IPS-15b (cell line): Measurements from ENCODE around the gene RAPGEF2.

Experiments
- H3K27me3 ChIP-seq: one replicate; pipeline ENCODE4 v1.6.1; 2013; ENCODE audit warnings: low read length; ENCODE audit not compliant: control insufficient read depth, insufficient read depth
- H3K36me3 ChIP-seq: one replicate; pipeline ENCODE4 v1.6.1; 2013; ENCODE audit warnings: low read length; ENCODE audit not compliant: control insufficient read depth, insufficient read depth
- H3K4me1 ChIP-seq: one replicate; pipeline ENCODE4 v1.6.1; 2013; ENCODE audit warnings: mild to moderate bottlenecking, low read length; ENCODE audit not compliant: control insufficient read depth, insufficient read depth
- H3K4me3 ChIP-seq: one replicate; pipeline ENCODE4 v1.5.1; 2013; ENCODE audit warnings: low read depth, low read length
- H3K9ac ChIP-seq: one replicate; pipeline ENCODE4 v1.6.1; 2013; ENCODE audit warnings: low read depth, mild to moderate bottlenecking, low read length
- H3K9me3 ChIP-seq: one replicate; pipeline ENCODE4 v1.6.1; 2013; ENCODE audit warnings: mild to moderate bottlenecking, low read length; ENCODE audit not compliant: control insufficient read depth, insufficient read depth

Gene RAPGEF2

GRCh38 chr4:159317203-159317602 lies 214.3 kb downstream of the RAPGEF2 start:
- no peaks in the 10 kb centered on the region for H3K27me3 ChIP-seq
- no peak overlapping the region for H3K4me3 ChIP-seq
- H3K4me1 ChIP-seq = peaks cover 2% of the 10 kb centered on the region
- H3K9me3 ChIP-seq = no peaks in the 10 kb centered on the region
- no peaks in the 10 kb centered on the region for H3K36me3 ChIP-seq
- no peak overlapping the region for H3K9ac ChIP-seq

DNA sequence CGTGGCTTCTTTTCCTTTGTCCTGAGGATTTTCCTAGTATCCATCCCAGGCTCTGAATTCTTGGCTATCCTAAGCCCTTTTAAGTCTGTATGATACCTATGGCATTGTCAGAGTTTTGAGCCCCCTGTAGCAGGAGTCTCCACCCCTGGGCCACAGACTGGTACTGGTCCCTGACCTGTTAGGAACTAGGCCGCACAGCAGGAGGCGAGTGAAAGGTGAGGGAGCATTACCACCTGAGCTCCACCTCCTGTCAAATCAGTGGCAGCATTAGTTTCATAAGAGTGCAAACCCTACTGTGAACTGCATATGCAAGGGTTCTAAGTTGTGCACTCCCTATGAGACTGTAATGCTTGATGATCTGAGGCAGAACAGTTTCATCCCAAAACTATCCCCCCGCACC lies 216.1 kb downstream of the RAPGEF2 start:
- H3K9ac ChIP-seq = no peak overlapping the region
- H3K4me1 ChIP-seq = peaks cover 2% of the 10 kb centered on the region
- H3K4me3 ChIP-seq = no peak overlapping the region
- no peaks in the 10 kb centered on the region for H3K36me3 ChIP-seq
- no peaks in the 10 kb centered on the region for H3K27me3 ChIP-seq
- H3K9me3 ChIP-seq = no peaks in the 10 kb centered on the region

DNA sequence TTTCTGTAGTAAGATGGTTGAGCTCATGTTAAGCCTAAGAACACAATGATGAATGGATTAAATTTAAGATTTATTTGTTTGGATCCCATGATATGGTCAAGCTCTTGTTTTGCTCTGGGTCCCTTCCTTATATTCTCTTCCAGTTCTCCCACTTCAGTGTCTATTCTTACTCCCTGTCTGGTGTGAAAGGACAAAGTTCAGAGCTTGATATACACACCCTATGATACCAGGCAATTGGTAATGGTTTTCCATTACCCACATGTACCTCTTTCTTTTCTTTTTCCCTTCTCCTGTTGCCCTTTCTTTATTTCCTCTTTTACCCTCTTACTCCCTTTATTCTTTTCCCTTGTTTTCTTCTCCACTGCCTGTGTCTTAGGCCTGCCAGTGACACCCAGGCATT lies 223.6 kb downstream of the RAPGEF2 start:
- H3K36me3 ChIP-seq = no peaks in the 10 kb centered on the region

DNA sequence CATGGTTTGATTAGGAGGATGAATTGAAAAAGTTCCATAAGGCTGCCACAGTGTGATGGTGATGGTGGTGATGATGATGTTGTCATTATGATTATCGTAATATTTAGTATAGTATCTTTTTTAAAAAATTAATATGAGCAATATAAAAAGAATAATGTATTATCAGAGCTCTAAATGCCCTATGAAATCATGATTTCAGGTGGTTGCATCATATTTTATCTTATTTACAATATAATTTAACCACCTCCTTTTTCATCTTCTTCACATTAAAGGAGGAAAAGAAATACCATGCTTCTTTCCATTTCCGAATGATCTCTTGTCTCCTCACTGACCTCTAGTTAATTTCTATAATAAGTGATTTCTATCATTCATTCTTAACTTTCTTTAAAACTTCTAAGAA lies 225.9 kb downstream of the RAPGEF2 start:
- H3K4me3 ChIP-seq = no peak overlapping the region
- H3K36me3 ChIP-seq = no peaks in the 10 kb centered on the region
- no peaks in the 10 kb centered on the region for H3K9me3 ChIP-seq
- H3K4me1 ChIP-seq = no peaks in the 10 kb centered on the region
- H3K27me3 ChIP-seq = no peaks in the 10 kb centered on the region
- H3K9ac ChIP-seq = no peak overlapping the region

More for the DNA sequence above, 223.6 kb downstream of the RAPGEF2 start:
- no peaks in the 10 kb centered on the region for H3K4me1 ChIP-seq
- no peaks in the 10 kb centered on the region for H3K27me3 ChIP-seq
- H3K9ac ChIP-seq = no peak overlapping the region
- no peaks in the 10 kb centered on the region for H3K9me3 ChIP-seq
- no peak overlapping the region for H3K4me3 ChIP-seq

DNA sequence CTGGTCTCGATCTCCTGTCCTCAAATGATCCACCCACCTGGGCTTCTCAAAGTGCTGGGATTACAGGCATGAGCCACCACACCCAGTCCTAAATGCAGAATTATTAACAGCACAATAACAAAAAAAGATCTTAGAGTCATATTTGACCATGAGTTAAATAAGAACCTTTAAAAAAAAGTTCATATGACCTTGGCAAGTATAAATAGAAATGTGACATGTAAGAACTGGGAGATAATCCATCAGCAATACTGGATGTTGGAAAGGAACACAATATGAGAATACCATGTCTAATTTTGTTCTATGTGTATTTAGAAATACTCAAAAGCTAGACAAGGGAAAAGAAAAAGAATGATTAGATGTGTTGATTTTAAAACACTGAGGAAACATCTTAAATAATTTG lies 231.6 kb downstream of the RAPGEF2 start:
- H3K4me3 ChIP-seq = no peak overlapping the region
- H3K36me3 ChIP-seq = no peaks in the 10 kb centered on the region
- H3K9me3 ChIP-seq = no peaks in the 10 kb centered on the region
- H3K9ac ChIP-seq = no peak overlapping the region
- no peaks in the 10 kb centered on the region for H3K27me3 ChIP-seq
- no peaks in the 10 kb centered on the region for H3K4me1 ChIP-seq

DNA sequence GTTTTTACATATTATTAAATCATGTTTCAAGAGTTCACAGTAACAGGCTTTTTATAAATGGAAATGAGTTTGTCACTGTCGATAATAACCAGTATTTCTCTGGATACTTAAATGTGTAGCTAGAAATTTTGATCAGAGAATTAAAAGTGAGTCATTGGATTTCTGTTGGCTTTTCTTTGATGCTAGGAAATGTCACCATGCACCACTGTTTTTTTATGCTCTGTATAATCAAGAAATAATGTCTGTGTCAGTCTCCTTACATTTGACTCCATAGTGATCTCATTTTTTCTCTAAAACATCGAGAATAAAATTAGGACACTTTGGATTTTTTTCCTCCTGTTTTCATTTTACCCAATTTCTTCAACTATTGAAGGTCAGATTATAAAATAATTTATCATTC lies 234.2 kb downstream of the RAPGEF2 start:
- no peak overlapping the region for H3K9ac ChIP-seq
- no peaks in the 10 kb centered on the region for H3K4me1 ChIP-seq
- no peaks in the 10 kb centered on the region for H3K27me3 ChIP-seq
- H3K4me3 ChIP-seq = no peak overlapping the region
- H3K9me3 ChIP-seq = no peaks in the 10 kb centered on the region
- H3K36me3 ChIP-seq = no peaks in the 10 kb centered on the region

DNA sequence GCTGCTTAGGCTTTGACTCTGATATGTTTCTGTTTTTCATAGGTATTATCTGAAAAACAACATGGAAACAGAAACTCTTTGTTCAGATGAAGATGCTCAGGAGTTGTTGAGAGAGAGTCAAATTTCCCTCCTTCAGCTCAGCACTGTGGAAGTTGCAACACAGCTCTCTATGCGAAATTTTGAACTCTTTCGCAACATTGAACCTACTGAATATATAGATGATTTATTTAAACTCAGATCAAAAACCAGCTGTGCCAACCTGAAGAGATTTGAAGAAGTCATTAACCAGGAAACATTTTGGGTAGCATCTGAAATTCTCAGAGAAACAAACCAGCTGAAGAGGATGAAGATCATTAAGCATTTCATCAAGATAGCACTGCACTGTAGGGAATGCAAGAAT lies 238.6 kb downstream of the RAPGEF2 start:
- Histone ChIP-seq H3K9me3 (no peaks in the 10 kb centered on the region), H3K27me3 (no peaks in the 10 kb centered on the region), H3K4me3 (no peak overlapping the region), H3K9ac (no peak overlapping the region), H3K4me1 (no peaks in the 10 kb centered on the region), H3K36me3 (peaks cover 3% of the 10 kb centered on the region)

- H3K9ac ChIP-seq = no peak overlapping the region
- peaks cover 3% of the 10 kb centered on the region for H3K36me3 ChIP-seq
- no peaks in the 10 kb centered on the region for H3K4me1 ChIP-seq
- H3K4me3 ChIP-seq = no peak overlapping the region
- no peaks in the 10 kb centered on the region for H3K9me3 ChIP-seq
- no peaks in the 10 kb centered on the region for H3K27me3 ChIP-seq
Observed at GRCh38 chr4:159342374-159342773, 239.5 kb downstream of the RAPGEF2 start.

- H3K4me3 ChIP-seq = no peak overlapping the region
- H3K27me3 ChIP-seq = no peaks in the 10 kb centered on the region
- H3K36me3 ChIP-seq = peaks cover 3% of the 10 kb centered on the region
- no peak overlapping the region for H3K9ac ChIP-seq
- H3K9me3 ChIP-seq = no peaks in the 10 kb centered on the region
- no peaks in the 10 kb centered on the region for H3K4me1 ChIP-seq
Observed at GRCh38 chr4:159343116-159343515, 240.2 kb downstream of the RAPGEF2 start.

GRCh38 chr4:159344877-159345276 lies 242.0 kb downstream of the RAPGEF2 start:
- Histone ChIP-seq H3K9me3 (no peaks in the 10 kb centered on the region), H3K27me3 (no peaks in the 10 kb centered on the region), H3K9ac (no peak overlapping the region), H3K4me3 (no peak overlapping the region), H3K36me3 (peaks cover 3% of the 10 kb centered on the region), H3K4me1 (no peaks in the 10 kb centered on the region)

DNA sequence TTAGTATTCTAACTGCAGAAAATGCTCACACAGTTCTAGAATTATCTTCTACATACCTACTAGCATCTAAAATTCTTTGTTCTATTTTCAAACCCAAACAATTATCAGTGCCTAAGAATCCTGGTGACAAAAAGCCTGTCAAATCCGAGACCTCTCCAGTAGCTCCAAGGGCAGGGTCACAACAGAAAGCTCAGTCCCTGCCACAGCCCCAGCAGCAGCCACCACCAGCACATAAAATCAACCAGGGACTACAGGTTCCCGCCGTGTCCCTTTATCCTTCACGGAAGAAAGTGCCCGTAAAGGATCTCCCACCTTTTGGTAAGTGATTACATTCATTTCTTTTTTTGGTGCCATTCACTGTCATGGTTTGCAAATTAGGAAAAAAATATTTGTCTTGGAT lies 243.8 kb downstream of the RAPGEF2 start:
- Histone ChIP-seq H3K4me3 (no peak overlapping the region), H3K9me3 (no peaks in the 10 kb centered on the region), H3K36me3 (peaks cover 3% of the 10 kb centered on the region), H3K27me3 (no peaks in the 10 kb centered on the region), H3K4me1 (no peaks in the 10 kb centered on the region), H3K9ac (no peak overlapping the region)

DNA sequence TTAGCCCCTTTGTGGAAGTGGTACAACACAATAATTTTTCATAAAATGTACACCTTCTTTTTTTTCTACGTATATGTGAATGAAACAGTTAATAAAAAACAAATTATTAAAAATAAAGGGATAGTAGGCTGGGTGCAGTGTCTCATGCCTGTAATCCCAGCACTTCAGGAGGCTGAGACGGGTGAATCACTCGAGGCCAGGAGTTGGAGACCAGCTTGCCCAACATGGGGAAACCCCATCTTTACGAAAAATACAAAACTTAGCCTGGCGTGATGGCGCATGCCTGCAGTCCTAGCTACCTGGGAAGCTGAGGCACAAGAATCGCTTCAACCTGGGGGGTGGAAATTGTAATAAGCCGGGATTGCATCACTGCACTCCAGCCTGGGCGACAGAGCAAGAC lies 244.9 kb downstream of the RAPGEF2 start:
- no peak overlapping the region for H3K9ac ChIP-seq
- no peaks in the 10 kb centered on the region for H3K4me1 ChIP-seq
- peaks cover 3% of the 10 kb centered on the region for H3K36me3 ChIP-seq
- H3K27me3 ChIP-seq = no peaks in the 10 kb centered on the region
- no peak overlapping the region for H3K4me3 ChIP-seq
- no peaks in the 10 kb centered on the region for H3K9me3 ChIP-seq

GRCh38 chr4:159349332-159349731 lies 246.5 kb downstream of the RAPGEF2 start:
- Histone ChIP-seq H3K4me3 (no peak overlapping the region), H3K4me1 (no peaks in the 10 kb centered on the region), H3K9me3 (no peaks in the 10 kb centered on the region), H3K36me3 (peaks cover 8% of the 10 kb centered on the region), H3K27me3 (no peaks in the 10 kb centered on the region), H3K9ac (no peak overlapping the region)
